SW480 (cell line): ENCODE data around the gene JAKMIP1.
"Not testable (repeated sequence)": the region's sequence is repeated elsewhere in the genome, so short reads cannot be mapped to it uniquely, and the experiment has no call there.

Experiments
- DNase-seq: peaks from one replicate; pipeline ENCODE4 v3.0.0-alpha.2; 2016; ENCODE audit warnings: low spot score

JAKMIP1 gene

GRCh38 chr4:6013564-6013963, 186.8 kb downstream of the JAKMIP1 start:
- DNase-seq = no peak

- no peak for DNase-seq
These were observed 188.1 kb downstream of the JAKMIP1 start for GRCh38 chr4:6012200-6012599.

DNA sequence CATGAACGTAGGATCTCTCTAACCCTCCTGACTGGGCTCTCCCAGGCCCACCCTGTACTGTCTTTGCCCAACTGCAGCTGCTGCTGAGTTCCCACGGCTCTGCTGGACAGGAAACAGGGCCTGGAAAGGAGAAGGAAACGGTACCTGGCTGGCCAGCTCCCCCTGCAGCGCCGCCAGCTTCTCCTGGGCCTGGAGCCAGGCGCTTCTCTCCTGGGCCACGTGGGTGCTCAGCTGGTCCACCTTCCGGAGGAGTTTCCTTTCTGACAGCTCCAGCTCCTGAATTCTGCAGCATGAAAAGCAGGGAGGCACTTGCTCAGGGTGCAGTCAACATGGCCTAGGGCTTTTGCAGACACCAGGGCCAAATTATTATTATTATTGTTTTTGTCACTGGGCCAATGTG, 188.7 kb downstream of the JAKMIP1 start:
- DNase-seq = no peak

- DNase-seq = no peak
These were observed 189.1 kb downstream of the JAKMIP1 start for GRCh38 chr4:6011271-6011671.

DNA sequence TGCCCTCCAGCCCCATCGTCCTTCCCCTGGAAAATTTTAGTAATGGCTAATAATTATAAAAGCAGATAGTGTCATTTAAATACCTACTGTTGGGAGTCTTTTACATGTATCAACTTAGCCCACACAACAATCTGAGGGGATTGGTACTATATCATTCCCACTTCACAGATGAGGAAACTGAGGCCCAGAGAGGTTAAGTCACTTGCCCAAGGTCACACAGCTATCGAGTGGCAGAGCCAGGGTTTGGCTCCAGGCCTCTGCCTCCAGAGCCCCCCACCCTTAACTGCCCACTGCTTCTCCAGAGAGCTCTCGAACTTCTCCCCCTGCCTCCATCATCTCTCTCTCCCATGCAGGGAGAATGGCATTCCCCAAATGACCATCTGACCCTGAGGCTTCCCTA, 189.6 kb downstream of the JAKMIP1 start:
- DNase-seq = no peak

DNA sequence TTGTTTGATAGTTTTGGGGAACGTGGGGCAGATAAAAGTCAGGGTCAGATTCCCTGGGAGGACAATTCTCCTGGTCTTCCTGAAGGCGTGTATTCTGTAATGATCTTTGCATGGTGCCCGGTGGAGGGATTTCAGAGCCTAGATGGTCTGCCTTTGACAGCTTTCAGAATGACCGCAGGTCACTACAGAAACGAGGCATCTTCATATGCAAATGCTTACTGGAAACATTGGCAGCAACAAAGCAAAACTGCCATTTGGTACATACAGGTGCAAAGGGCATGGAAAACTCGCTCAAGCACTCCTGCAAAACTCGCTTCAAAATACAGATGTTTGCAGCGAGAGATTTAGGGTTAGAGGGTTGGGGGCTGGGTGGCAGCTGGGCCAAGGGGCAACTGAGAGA, 190.9 kb downstream of the JAKMIP1 start:
- DNase-seq = no peak

GRCh38 chr4:6008766-6009385, 191.5 kb downstream of the JAKMIP1 start:
- DNase-seq = no peak

GRCh38 chr4:6008092-6008551, 192.2 kb downstream of the JAKMIP1 start:
- no peak for DNase-seq

DNA sequence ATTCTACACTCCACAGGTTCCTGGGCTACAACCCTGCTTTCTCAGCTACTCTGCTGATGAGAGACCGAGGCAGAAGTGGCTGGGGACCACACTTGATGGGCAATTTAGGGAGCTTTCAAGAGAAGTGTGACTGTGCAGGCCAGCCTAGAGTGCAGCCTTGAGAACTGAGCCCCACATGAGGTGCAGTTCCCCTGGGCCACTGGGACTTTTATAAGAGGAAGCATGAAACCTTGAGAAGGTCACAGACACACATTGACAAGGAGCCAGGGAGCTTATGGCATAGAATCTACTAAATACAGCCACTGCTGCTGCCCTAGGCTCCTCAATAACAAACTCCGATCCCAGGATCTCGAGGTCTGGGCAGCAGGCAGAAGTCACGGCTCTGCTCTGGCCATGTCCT, 195.2 kb downstream of the JAKMIP1 start:
- no peak for DNase-seq

DNA sequence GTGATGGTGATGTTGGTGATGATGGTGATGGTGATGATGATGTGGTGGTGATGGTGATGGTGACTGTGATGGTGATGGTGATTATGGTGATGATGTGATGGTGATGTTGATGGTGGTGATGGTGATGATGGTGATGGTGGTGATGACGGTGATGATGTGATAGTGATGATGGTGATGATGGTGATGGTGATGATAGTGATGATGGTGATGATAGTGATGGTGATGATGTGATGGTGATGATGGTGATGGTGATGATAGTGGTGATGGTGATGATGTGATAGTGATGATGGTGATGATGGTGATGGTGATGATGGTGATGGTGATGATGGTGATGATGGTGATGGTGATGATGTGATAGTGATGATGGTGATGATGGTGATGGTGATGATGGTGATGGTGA, 196.9 kb downstream of the JAKMIP1 start:
- not testable (repeated sequence) for DNase-seq

DNA sequence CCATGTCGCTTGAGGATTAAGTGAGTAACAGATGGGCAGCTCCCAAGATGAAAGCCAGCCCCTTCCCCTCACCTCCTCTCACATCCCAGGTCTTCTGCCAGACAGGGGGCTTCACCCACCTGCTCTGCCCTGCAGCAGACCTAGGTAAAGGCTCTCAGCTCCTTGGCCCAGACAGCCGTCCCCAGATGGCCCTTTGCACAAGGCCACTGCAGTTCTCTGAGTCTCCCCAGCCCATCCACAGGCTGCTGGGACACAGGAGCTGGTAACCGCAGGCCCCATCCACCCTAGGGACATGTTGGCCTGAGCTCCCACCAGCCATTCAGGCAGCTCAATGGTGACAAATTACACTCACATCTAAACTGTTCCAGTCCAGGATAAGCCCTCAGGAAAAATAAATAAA, 197.4 kb downstream of the JAKMIP1 start:
- DNase-seq = no peak

DNA sequence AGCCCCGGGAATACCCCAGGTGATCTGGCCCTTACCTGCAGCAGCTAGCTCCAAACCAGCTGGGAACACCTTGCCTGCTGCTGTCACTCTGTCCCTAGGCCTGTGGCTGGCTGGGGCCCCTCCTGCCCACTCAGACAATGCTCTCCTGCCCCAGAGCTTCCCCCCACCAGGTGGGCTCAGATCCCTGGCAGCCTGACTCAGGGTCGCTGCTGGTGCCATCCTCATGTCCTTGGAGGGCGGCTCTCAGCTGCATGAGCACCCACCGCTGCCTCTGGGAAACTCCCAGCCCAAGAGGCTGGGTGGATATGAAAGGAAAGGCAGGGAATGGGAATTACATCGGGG, 197.9 kb downstream of the JAKMIP1 start:
- DNase-seq = no peak

DNA sequence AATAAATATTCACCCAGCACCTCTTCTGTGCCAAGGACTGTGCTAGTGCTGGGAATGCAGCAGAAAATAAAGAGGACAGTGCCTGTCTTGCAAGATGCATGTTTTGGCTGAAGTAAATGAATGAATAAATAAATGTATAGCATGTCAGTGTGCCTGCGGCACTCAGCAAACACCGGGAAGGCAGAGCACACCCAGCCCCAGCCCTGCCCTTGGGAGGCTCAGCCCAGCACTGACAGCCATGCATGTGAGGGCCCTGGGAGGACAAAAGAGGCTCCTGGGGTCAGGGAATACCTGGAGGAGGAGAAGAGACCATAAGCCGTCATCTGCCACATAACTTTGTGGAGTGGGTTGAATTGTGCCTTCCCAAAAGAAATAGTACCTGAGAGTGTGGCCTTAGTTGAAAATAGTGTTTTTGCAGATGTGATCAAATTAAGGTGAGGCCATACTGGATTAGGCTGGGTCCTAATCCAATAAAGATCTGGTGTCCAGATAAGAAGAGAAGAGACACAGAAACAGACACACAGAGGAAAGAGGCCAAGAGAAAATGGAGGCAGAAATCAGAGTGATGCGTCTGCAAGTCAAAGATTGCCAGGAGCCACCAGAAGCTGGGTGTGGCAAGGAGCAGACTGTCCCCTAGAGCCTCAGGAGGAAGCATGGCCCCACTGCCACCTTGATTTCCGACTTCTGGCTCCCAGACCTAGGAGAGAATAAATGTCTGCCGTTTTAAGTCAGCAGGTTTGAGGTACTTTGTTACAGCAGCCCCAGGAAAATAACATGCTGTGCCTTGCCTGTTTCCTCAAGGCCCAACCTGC, 198.5 kb downstream of the JAKMIP1 start:
- DNase-seq = no peak

DNA sequence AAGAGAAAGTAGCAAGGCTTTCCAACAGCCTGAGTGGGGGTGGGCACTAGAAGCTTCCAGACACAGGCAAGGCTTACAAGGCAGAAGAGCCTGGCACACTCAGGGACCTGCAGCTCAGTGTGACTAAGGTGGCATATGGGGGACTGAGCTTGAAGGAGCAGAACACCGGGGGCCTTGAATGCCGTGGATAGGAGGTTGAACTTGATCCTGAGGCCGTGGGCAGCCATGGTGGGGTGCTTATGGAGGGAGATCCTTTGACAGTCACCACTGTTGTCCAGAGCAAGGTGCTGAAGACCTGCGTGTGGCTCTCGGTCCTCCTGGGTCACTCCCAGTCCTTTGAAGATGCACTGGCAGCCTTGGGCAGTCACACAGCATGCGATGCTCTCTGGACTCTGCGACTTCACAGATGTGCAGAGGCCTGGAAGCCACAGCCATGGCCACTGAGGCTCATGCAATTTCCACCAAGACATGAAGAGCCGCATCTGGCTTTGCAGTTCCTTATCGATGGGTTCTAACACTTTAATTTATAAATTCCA, 200.5 kb downstream of the JAKMIP1 start:
- DNase-seq = no peak

- no peak for DNase-seq
These were observed 201.0 kb downstream of the JAKMIP1 start for GRCh38 chr4:5999356-5999755.

GRCh38 chr4:5998333-5998936, 201.9 kb downstream of the JAKMIP1 start:
- peak; percentile 62 for DNase-seq

GRCh38 chr4:5996641-5997040, 203.7 kb downstream of the JAKMIP1 start:
- DNase-seq = no peak

DNA sequence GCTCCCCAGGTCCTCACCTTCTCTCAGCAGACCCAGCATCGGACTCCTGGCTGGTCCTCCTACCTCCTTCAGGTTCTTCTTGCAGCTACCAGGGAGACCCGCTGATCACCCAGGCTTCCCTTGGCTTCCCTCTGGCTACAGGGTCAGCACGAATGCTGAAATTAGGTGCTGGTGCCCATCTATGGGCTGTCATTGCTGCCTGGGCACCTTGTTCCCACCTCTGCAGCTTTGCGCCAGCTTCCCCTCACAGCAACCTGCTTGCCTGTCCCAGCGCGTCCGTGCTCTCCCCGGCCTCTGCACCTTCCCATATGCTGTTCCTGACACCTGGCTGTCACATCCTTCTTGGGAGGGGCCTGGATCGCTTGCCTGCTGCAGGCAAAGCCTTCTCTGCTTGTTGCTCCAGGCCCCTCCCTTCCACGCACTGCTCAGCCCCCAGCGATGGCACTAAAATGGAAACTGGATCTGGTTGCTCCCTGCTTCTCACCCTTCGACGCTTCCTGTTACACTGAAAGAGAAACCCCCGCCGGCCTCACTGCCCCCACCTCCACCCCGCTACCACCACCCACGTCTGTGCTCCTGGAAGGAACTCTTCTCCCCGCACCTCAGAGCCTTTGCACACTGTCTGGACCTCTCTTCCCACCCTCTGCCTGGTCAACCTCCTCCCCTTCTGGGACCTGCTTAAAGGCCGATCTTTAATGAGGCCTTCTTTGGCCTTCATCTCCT, 204.3 kb downstream of the JAKMIP1 start:
- DNase-seq = no peak

GRCh38 chr4:5993876-5994811, 206.2 kb downstream of the JAKMIP1 start:
- no peak for DNase-seq

GRCh38 chr4:5993346-5993745, 207.0 kb downstream of the JAKMIP1 start:
- DNase-seq = not testable (repeated sequence)

GRCh38 chr4:5992828-5993321, 207.5 kb downstream of the JAKMIP1 start:
- DNase-seq = no peak
